DMS53 treated with DMSO at 0.1 percent for 48 hours (cell line): ENCODE measurements around the gene SIPA1L3.
"Not testable (repeated sequence)": the region's sequence is repeated elsewhere in the genome, so short reads cannot be mapped to it uniquely, and the experiment has no call there.

Experiments used
- DNase-seq: peaks from one replicate; lab custom pipeline; 2025; ENCODE audit not compliant: unreplicated experiment; lab: John Stamatoyannopoulos, UW

The SIPA1L3 gene, protein sequence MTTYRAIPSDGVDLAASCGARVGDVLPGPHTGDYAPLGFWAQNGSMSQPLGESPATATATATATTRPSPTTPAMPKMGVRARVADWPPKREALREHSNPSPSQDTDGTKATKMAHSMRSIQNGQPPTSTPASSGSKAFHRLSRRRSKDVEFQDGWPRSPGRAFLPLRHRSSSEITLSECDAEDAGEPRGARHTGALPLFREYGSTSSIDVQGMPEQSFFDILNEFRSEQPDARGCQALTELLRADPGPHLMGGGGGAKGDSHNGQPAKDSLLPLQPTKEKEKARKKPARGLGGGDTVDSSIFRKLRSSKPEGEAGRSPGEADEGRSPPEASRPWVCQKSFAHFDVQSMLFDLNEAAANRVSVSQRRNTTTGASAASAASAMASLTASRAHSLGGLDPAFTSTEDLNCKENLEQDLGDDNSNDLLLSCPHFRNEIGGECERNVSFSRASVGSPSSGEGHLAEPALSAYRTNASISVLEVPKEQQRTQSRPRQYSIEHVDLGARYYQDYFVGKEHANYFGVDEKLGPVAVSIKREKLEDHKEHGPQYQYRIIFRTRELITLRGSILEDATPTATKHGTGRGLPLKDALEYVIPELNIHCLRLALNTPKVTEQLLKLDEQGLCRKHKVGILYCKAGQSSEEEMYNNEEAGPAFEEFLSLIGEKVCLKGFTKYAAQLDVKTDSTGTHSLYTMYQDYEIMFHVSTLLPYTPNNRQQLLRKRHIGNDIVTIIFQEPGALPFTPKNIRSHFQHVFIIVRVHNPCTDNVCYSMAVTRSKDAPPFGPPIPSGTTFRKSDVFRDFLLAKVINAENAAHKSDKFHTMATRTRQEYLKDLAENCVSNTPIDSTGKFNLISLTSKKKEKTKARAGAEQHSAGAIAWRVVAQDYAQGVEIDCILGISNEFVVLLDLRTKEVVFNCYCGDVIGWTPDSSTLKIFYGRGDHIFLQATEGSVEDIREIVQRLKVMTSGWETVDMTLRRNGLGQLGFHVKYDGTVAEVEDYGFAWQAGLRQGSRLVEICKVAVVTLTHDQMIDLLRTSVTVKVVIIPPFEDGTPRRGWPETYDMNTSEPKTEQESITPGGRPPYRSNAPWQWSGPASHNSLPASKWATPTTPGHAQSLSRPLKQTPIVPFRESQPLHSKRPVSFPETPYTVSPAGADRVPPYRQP (N-terminal part only)

DNA sequence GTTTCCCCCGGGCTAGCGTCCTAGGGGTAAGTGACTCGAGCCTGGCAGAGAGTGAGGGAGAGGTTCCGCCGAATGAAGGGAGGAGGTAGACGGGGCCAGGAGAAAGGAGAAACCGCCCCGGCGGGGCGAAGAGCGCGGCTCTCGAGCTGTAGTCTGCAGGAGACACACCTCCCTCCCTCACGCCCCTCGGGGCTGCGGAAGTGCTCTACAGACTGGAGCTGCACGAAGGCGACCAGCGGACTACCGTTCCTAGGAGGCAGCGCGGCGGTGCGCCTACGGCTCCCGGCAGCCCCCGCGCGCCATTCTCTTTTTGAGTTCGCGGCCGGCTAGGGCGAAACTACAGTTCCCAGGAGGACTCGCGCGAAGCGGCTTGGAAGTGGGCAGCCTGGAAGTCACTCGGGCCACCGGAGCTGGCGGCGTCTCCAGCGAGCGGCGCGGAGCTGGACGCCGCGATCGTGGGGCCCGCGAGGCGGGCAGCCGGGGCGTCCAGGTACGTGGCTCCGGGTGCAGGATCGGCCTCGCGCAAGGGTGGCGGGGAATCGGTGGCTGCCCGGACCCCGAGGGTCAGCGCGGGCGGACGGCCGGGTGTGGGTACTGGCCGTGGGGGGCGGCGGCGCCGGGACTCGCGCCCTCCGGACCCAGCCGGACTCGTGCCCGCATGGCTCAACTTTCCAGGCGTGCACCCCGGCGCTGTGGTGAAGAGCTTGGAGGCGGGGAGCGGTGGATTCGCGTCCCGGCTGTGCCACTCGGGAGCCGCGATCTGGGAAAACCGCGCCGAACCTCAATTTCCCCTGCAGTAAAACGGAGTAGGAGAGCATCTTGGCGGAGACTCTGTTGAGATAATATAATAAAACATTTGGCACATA is at the start of gene SIPA1L3:
Gene SIPA1L3, plus strand, starts transcription at position 340 of the 866 bp plus-strand sequence. CDS start 174,358 bp downstream, outside the sequence.
- DNase-seq = peak; percentile 97

DNA sequence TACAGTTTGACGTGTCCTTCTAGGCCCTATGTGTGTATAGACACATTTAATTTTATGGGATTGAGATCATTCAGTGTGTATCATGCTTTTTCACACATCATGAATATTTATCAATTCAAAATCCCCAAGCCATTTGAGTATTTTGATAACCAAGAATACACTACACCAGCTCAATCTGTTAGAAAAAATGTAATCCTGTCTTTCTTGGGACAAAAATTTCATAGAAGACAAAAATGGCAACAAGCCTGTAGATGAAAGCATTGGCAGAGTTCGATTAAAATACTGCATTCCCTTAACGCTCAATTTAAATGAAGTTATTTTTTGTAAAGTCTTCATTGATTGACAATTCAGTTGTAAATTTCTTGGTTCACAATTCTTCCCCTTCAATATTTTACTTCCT is 42.5 kb upstream of the SIPA1L3 start:
- no peak for DNase-seq

DNA sequence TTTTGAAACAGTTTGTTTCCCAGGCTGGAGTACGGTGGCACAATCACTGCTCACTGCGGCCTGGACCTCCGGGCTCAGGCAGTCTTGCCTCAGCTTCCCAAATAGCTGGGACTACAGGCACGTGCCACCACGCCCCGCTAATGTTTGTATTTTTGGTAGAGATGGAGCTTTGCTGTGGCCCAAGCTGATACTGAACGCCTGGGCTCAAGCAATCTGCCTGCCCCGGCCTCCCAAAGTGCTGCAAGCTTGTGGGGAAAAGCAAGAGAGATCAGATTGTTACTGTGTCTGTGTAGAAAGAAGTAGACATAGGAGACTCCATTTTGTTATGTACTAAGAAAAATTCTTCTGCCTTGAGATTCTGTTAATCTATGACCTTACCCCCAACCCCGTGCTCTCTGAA is 41.1 kb upstream of the SIPA1L3 start:
- not testable (repeated sequence) for DNase-seq

DNA sequence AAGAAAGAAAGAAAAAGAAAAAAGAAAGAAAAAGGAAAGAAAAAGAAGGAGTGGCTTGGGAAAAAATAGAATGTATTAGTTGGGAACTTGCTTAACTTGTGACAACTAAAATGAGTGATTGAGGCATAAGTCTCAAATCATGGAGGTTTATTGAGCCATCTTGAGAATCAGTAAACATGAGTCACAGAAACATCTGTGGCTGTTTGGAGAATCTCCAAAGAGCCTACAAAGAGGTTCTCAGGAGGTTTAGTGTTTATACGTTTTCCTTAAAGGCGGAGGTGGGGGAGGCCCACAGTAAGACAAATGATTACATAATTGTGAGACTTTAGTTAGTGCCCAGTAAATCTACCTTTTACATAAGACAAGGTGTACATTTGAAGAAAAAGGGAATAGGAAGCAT is 39.2 kb upstream of the SIPA1L3 start:
- no peak for DNase-seq

DNA sequence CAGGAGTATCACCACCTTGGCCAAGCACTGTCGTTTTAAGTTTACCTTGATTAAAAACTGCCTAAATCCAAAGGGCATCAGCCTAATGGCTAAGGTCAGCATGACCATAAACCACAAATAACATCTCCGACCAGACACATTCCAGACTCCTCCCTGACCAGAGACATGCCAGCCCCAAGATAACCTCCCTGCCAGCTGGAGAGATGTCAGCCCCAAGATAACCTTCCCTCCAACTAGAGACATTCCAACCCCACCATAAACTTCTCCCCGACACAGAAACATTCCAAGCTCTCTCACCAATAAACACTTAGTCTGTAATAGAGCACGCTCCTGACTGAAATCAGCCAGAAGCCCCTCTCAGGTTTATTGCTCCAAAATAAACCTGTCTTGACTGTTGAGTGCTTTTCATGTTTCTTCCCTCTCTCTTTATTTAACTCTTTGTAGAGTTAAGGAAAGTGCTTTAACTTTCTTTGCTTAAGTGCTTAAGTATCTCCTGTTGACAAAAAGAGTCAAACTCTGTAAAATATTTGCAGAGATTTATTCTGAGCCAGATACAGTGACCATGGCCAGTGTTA is 37.2 kb upstream of the SIPA1L3 start:
- DNase-seq = no peak

DNA sequence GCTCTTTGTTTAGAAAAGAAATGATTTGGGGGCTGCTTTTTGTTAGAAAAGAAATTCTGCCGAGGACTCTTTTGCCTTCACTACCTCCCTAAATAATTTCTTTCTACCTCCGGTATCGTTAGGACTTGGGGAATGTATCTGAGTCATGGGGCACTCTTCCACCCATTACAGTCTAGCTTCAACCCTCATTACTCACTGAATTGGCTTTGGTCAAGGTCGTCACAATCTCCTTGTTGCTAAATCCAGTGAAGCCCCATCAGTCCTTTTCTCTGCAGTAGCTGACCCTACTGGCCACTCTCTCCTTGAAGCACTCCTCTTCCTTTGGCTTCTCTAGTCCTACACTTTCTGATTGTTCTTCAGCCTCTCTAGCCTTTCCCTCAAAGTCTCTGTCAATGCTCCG is 34.6 kb upstream of the SIPA1L3 start:
- no peak for DNase-seq

DNA sequence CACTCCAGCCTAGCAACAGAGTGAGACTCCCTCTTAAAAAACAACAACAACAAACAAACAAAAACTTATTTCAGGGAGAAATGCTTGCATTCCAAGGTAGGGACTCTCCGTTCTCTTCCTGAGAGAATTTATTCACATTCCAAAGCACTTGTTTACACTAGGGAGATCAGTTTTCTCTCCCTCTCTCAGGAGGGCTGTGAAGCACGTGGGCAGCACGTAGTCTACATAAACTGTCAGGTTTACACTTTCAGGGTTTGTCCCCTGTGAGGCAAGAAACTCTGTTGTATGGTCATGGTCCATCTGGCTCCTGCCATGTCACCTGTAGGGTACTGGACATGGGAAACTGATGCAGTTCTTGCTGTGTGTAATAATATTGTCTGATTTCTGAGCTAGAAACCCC is 32.2 kb upstream of the SIPA1L3 start:
- no peak for DNase-seq

DNA sequence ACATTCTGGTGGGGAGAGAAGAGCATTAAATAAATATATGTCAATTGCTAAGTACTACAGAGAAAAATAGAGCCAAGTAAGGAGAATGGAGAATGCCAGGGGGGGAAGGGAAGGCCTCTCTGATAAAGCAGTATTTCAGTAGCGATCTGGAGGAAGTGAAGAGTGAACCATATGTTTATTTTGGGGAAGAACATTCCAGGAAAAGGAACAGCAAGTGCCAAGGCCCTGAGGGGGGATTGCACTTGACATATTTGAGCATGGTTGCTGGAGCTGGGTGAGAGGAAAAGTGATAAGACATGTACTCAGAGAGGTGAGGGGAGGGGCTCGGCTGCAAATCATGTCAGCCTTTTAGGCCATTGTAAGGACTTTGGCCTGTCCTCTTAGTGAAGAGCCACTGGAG is 31.0 kb upstream of the SIPA1L3 start:
- DNase-seq = no peak

DNA sequence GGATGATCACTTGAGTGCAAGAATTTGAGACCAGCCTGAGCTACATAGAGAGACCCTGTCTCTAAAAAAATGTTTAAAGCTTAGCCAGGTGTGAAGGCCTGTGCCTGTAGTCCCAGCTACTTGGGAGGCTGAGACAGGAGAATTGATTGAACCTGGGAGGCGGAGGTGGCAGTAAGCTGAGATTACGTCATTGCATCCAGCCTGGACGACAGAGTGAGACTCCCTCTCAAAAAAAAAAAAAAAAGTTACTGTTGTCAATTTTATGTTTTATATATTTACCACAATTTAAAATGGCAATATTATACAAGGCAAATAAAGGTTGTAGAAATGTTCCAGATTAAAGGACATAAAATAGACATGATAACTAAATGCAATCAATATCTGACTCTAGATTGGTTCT is 29.9 kb upstream of the SIPA1L3 start:
- no peak for DNase-seq

DNA sequence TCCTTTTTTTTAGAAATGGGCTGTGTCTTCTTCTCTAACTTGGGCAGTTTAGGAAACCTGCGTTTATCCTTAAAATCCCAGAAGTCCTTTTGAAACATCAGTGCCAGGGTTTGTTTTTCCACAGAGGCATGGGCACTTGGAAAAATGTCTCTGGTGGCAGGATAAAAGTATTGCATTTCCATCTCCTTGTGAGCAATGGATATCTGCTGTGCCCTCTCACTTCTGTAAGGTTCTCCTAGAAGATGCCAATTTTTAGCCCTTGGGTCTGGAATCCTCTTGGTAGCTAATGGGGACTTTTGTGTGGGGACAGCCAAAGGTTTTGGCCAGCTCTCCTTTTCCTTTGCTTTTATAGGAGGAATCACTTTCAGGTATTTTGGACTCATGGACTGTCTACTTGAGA is 21.6 kb upstream of the SIPA1L3 start:
- no peak for DNase-seq

DNA sequence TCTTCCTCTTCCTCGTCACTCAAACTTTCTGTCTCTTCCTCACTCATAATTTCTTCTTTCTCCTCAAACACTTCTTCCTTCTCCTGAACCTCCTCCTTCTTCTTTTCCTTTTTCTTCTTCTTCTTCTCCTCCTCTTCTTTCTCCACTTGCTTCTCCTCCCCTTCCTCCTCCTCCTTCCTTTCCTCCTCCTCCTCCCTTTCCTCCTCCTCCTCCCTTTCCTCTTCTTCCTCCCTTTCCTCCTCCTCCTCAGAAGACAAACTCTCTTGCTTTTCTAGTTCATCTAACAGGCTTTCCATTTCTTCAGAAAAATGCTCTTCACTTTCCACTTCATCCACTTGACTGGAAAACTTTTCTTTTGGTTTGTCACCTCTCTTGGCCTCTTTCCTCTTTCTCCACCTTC is 20.4 kb upstream of the SIPA1L3 start:
- DNase-seq = no peak

DNA sequence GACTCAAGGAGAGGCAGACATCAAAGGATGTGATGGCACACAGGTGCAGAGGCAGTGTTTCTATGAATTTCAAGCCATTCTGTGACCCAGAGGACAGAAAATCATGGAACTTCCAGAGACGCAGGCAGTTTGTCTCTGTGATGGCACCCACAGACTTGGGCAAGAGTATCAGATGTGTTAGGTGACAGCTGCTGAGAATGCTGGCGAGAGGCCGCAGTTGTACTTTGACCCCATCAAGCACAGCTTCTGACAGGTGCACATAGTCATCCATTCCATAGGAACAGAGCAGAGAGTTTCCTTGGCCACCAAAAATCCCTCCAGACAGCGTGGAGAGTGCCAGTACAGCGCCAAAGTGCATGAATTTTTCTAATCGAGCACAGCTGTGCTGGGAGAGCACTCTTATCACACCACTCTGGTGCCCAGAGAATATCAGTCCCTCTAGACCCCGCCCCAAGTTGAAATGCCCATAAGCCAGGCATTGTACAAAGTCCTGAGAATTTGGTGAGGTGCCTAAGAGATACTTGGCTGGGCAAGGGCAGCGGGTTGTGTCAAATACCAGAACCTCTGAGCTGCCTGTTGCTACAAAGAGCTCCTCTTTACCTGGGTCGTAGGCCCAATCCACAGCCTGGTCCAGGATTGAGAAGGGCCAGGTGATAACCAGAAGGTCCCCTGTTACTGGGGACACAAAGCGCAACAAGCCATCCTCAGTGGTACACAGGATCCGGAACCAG is 13.0 kb upstream of the SIPA1L3 start:
- DNase-seq = peak; percentile 87

DNA sequence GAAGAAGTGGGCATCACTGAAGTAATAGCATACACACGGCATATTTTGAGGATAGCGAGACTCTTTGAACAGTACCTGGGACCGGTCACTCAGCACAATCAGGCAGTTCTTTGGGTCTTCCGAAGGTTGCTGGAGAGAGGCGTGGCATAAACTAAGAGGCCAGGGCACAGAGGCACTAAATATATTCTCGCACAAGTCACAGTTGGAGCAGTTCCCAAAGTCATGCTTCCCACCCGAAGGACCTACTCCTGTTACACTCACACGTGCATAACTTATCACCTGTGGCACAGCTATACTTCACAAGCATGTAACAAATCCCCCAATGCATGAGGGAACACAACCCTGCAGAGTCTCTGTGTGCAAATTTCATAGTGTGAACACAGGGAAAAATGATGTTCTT is 10.8 kb upstream of the SIPA1L3 start:
- DNase-seq = no peak

DNA sequence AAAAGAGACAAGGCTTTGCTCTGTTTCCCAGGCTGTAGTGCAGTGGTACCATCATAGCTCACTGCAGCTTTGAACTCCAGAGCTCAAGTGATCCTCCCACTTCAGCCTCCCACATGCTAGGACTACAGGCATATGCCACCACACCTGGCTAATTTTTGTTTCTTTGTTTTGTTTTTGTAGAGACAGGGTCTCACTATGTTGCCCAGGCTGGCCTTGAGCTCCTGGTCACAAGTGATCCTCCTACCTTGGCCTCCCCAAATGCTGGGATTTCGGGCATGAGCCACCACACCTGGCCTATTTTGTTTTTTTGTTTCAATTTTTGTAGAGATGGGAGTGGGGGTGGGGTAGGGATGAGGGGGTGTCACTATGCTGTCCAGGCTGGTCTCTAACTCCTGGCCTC is 7.6 kb upstream of the SIPA1L3 start:
- no peak for DNase-seq

DNA sequence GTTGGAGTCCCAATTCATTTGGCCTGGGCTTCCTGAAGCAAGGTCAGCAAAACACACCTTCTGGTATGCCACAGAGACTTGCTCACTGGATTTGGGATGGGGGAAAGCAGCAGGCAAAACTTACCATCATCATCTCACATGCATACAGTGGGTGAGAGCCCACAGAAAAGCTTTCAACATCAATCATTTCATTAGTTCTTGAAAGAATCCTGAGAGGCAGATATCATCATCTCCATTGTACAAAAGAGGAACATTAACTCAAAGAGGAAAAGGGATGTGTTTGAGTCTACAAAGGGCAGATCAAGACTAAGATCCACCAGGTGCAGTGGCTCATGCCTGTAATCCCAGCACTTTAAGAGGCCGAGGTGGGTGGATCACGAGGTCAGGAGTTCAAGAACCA is 7.0 kb upstream of the SIPA1L3 start:
- no peak for DNase-seq

DNA sequence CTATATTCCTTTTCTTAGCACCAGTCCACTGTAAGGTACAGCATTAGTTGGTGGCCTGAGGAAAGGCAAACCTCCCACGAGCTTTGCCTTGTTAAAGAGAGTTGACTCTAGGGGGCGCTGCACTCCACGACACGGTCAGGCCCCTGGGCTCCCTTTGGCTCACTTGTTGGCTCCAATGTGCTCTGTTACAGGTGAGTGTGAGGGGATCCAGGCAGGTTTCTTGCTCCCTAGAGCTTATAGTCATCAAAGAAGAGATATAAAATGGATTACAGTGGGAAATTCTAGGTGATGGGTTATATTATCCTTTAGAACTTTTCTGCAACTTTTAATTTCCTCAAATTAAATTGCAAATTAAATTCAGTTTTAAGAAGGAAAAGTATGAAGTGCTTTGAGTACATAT is 4.3 kb upstream of the SIPA1L3 start:
- DNase-seq = peak; percentile 90

DNA sequence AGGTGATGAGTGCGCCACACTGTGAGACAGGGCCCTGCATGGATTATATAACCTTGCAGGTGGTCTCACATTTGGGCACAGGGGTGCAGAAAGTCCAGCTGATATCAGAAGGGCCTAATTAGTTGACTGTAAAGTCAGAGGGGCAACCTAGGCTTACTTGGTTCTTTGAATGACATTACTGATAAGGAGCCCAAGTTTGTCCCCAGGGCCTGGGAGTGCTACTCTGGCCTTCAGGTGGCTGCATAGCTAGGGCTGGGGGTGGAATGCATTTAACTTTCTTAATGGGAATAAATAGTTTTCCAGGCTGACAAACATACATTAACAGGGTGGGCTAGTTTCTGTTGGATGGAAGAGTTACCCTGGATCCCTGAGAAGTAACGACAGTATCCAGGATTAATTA is 3.9 kb upstream of the SIPA1L3 start:
- no peak for DNase-seq

DNA sequence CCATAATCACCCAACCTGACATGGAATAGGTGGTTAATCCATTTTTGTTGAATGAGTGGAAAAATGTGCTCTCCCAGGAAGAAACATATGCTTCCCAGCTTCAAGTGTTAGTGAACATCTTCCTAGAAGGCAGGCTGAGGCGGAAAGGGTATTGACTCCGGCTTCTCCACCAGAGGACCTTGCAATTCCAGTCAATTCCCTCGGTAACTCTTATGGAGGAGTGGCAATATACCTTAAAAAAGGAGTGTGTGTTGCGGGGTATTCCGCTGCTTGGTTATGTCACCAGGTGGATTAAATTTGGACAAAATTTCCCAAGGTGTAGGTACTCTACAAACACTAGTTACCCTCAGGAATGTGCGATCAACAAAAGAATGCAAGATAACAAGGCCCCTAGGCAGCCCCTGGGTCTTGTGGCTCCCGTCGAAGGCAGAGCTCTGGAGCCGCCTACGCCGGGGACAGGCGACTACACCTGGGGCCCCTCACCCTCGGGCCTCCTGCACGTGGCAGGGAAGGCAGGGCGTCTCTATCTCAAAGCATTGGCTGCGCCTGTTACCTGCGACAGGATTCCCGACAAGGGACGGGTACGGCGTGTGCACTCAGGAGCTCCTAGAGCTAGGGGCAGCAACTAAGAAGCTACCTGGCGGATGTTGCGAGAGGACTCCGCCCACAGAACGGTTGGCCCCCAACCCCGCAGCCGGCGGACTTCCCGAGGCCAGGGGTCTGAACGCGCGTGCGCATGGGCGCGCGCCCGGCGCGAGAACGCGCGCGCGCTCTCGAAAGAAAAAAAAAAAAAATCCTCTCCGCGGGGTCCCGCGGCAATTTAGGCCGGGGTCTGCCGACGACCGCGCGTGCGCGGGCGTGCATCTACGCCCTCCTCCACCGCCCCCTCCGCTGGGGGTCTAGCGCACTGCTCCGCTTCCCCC is 801 bp upstream of the SIPA1L3 start, which contains the start of gene WDR87:
Gene WDR87, minus strand, starts transcription at position 649 of the 923 bp plus-strand sequence. CDS start 8,355 bp downstream, outside the sequence.
- DNase-seq = peak; percentile 80
